Measurements from ENCODE around the gene DTX3. TPM values are rescaled to one million over a fixed set of nuclear protein-coding genes. Genes with fewer than 3 reads are reported as not detected.
"Not testable (repeated sequence)": the region's sequence is repeated elsewhere in the genome, so short reads cannot be mapped to it uniquely, and the experiment has no call there.

DTX3 gene
- total RNA-seq, 2 donors from 2014 or later: 4.6 to 12.2 TPM

DNA sequence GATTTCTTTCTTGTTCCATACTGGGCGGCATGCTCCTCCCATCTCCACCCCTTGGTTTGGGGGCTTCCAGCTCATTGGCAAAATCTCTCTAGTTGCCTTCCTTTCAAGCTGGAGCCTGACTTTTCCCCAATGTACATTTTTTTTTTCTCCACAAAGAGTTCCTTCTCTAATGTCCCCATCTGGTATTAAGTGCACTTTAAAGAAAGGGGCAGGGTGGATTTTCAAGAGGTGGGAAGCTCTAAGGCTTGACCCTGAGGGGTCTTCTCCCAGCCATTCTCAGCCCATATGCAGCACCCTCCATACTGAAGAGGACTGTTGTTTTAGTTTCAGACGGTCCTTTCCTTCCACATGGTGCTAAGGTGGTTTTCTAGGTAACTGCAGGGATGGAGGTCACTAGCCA, 19.5 kb upstream of the DTX3 start:
- 66 to 82% methylated on average over 2 of the region's 2 CpGs for WGBS, 2 donors
- intact Hi-C loops (cut with DNase I): no loop called here
- Histone ChIP-seq H3K27me3 (no peaks in the 10 kb centered on the region), H3K9me3 (no peaks in the 10 kb centered on the region), H3K4me3 (no peak overlapping the region), H3K27ac (no peak overlapping the region), H3K36me3 (replicated peaks in 1 of 2; ENCODE audit: insufficient read depth in 1 of 2, low read depth in 2 of 2) (no peaks in the 10 kb centered on the region), H3K4me1 (peaks cover under 1% of the 10 kb centered on the region)
- TF ChIP-seq POLR2A (IDR thresholded peaks at IDR 0.05): no peak
- TF ChIP-seq, protein P1, sequence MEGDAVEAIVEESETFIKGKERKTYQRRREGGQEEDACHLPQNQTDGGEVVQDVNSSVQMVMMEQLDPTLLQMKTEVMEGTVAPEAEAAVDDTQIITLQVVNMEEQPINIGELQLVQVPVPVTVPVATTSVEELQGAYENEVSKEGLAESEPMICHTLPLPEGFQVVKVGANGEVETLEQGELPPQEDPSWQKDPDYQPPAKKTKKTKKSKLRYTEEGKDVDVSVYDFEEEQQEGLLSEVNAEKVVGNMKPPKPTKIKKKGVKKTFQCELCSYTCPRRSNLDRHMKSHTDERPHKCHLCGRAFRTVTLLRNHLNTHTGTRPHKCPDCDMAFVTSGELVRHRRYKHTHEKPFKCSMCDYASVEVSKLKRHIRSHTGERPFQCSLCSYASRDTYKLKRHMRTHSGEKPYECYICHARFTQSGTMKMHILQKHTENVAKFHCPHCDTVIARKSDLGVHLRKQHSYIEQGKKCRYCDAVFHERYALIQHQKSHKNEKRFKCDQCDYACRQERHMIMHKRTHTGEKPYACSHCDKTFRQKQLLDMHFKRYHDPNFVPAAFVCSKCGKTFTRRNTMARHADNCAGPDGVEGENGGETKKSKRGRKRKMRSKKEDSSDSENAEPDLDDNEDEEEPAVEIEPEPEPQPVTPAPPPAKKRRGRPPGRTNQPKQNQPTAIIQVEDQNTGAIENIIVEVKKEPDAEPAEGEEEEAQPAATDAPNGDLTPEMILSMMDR (IDR thresholded peaks at IDR 0.05): no peak
- ATAC-seq (no peak), DNase-seq (no peak)

DNA sequence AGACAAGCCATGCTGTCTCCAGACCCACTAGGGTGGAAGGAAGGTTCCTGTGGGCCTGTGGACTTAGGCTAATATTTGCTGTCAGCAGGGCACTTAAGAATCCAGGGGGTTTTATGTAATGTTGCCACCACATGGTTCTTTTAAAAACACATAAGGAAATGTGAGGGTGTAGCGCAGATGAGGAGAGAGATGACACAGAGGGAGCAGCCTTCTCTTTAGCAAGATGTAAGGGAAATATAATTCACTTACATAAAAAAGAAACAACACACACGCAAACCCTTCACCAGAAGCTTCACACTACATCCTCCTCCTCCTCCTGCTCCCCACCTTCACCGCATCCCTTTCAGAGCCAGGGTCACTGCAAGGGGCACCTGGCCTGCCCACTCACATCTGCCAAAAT, 18.5 kb upstream of the DTX3 start:
- DNase-seq (no peak), ATAC-seq (no peak)
- Histone ChIP-seq H3K27me3 (no peaks in the 10 kb centered on the region), H3K27ac (no peak overlapping the region), H3K4me3 (no peak overlapping the region), H3K9me3 (no peaks in the 10 kb centered on the region), H3K36me3 (replicated peaks in 1 of 2; ENCODE audit: insufficient read depth in 1 of 2, low read depth in 2 of 2) (no peaks in the 10 kb centered on the region), H3K4me1 (peaks cover 6% of the 10 kb centered on the region)
- TF ChIP-seq, protein P1 (IDR thresholded peaks at IDR 0.05): no peak
- no peak for TF ChIP-seq POLR2A (IDR thresholded peaks at IDR 0.05)
- WGBS, 2 donors: 74 to 86% methylated on average over 3 of the region's 3 CpGs
- intact Hi-C loops (cut with DNase I): no loop called here

DNA sequence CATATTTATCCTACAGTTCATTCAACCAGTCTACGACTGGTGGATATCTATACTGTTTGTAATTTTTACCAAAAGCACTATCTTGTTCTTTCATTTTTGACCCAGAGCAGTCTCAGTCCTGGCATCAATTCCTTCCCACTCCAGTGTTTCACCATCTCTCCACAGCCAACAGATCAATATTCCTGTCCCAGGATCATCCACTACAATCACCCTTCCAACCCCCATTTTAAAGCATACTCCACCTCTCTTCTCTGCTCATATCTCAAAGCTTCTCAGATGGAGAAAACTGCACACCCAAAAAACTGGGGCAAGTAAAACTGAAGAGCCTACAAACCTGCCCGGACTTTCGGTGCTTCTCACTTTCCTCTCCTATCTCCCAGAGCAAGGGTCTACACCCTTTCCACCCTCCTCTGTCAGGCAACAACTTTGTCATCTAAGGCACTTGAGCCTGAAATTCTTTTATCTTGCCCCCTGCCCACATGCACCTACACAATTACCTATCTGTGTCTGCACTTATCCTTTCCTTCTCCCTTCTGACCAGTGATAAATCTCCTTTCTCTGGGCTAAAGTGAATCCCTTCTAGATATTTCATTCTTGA, 17.7 kb upstream of the DTX3 start:
- intact Hi-C loops (cut with DNase I): no loop called here
- WGBS, 2 donors: 69 to 77% methylated on average over 3 of the region's 3 CpGs
- ATAC-seq: no peak

DNA sequence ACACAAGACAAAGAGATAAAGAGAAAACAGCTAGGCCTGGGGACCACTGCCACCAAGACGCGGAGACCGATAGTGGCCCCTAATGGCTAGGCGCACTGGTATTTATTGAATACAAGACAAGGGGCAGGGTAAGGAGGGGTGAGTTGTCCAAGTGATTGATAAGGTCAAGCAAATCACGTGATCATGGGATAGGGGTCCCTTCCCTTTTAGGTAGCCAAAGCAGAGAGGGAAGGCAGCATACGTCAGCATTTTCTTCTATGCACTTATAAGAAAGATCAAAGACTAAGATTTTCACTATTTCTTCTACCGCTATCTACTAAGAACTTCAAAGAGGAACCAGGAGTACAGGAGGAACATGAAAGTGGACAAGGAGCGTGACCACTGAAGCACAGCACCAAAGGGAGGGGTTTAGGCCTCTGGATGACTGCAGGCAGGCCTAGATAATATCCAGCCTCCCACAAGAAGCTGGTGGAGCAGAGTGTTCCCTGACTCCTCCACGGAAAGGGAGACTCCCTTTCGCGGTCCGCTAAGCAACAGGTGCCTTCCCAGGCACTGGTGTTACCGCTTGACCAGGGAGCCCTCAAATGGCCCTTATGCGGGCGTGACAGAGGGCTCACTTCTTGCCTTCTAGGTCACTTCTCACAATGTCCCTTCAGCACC, 15.5 kb upstream of the DTX3 start:
- 76 to 83% methylated on average over 15 of the region's 15 CpGs for WGBS, 2 donors
- ATAC-seq; intact Hi-C loops (cut with DNase I); H3K36me3 ChIP-seq (replicated peaks in 1 of 2; ENCODE audit: insufficient read depth in 1 of 2, low read depth in 2 of 2); DNase-seq; H3K27me3 ChIP-seq; H3K4me3 ChIP-seq; H3K9me3 ChIP-seq; H3K27ac ChIP-seq: not testable (repeated sequence)
- H3K4me1 ChIP-seq: peaks cover 28% of the 10 kb centered on the region

More for the DNA sequence above, 17.7 kb upstream of the DTX3 start:
- Histone ChIP-seq H3K4me1 (peaks cover 9% of the 10 kb centered on the region), H3K27ac (no peak overlapping the region), H3K36me3 (replicated peaks in 1 of 2; ENCODE audit: insufficient read depth in 1 of 2, low read depth in 2 of 2) (no peaks in the 10 kb centered on the region), H3K27me3 (no peaks in the 10 kb centered on the region), H3K9me3 (no peaks in the 10 kb centered on the region), H3K4me3 (no peak overlapping the region)
- DNase-seq: no peak
- TF ChIP-seq, protein P1 (IDR thresholded peaks at IDR 0.05): no peak
- no peak for TF ChIP-seq POLR2A (IDR thresholded peaks at IDR 0.05)

DNA sequence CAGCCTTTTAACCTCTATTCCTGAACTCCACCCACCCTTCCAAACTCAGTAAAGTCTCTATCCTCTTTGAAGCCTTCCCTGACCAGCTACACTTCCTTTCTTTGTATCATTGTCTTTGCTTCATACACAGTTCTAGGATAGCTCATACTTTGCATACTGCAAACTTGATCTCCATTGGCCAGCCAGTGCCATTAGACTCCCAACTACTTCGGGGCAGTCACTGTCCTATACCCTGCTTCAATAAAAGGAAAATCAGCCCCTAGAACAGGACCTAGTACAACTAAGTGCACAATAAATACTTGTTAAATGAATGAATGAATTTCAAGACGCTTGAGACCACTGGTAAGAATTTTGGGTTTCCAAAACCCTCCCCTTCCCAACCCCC, 14.2 kb upstream of the DTX3 start:
- H3K4me3 ChIP-seq: peak overlapping the region; percentile 81 to 94
- H3K36me3 ChIP-seq (replicated peaks in 1 of 2; ENCODE audit: insufficient read depth in 1 of 2, low read depth in 2 of 2): no peaks in the 10 kb centered on the region
- peaks cover 28% of the 10 kb centered on the region for H3K4me1 ChIP-seq
- no peak for DNase-seq
- TF ChIP-seq, protein P1 (IDR thresholded peaks at IDR 0.05): no peak
- TF ChIP-seq POLR2A (IDR thresholded peaks at IDR 0.05): no peak
- H3K27ac ChIP-seq: peak overlapping the region in 3 of 4 donors; percentile 30 to 80 (median 76)
- H3K9me3 ChIP-seq: no peaks in the 10 kb centered on the region
- no peaks in the 10 kb centered on the region for H3K27me3 ChIP-seq
- 10 to 11% methylated on average over 2 of the region's 2 CpGs for WGBS, 2 donors
- no peak for ATAC-seq
- intact Hi-C loops (cut with DNase I): no loop called here

Data from body of pancreas (tissue), 4 donors.